HPDE6-E6E7 (cell line): Measurements from ENCODE around the gene ARHGAP22.

Experiments used
- DNase-seq: peaks from one replicate; pipeline ENCODE4 v3.0.0; 2011; ENCODE audit warnings: missing footprints; ENCODE audit errors: extremely low spot score

ARHGAP22 gene

DNA sequence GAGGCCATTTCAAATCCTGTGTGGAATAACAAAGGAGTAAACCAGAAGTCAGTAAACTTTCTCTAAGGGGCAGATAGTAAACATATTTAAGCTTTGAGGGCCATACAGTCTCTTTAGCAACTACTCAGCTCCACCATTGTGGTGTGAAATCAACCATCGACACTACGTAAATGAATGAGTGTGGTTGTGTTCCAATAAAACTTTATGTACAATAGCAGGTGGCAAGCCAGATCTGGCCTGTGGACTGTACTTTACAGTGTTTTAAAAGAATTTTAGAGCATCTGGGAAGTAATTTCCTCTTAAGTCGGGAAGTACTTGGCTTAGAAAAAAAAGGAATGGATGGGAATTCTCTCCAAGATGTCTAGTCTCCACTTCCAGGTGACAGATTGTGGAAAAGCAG lies 71.3 kb downstream of the ARHGAP22 start:
- no peak for DNase-seq

DNA sequence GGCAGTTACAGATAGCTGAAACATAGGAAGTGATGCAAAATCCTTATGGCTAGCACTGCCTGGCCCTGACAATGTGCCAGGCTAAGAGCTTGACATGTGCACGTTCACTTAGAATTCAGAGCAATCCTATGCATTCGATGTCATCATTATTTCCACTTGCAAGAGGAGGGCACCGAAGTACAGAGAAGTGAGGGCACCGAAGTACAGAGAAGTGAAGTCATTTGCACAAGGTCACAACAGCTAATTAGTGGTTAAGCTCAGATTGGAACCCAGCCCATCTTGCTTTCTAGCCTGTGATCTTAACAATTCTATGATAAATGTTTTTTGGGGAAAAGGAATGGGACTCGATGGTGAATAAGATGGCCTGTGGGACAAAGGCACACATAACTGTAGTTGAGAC lies 73.4 kb downstream of the ARHGAP22 start:
- DNase-seq, result no peak

DNA sequence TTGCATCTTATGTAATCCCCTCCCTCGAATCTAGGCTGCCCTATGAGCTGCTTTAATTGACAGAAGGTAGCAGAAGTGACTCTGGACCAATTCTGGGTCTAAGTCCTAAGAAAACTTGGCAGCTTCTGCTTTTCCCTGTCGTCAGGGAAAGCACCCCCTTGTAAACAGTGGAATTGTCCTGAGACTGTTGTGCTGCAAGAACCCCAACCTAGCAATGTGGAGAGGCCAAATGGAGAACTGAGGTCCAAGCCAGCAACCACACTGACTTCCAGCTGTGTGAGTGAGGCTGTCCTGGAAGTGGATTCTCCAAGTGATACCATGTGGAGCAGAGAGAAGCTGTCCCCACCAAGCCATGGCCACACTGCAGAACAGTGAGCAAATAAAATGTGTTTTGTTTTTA lies 75.5 kb downstream of the ARHGAP22 start:
- no peak for DNase-seq

DNA sequence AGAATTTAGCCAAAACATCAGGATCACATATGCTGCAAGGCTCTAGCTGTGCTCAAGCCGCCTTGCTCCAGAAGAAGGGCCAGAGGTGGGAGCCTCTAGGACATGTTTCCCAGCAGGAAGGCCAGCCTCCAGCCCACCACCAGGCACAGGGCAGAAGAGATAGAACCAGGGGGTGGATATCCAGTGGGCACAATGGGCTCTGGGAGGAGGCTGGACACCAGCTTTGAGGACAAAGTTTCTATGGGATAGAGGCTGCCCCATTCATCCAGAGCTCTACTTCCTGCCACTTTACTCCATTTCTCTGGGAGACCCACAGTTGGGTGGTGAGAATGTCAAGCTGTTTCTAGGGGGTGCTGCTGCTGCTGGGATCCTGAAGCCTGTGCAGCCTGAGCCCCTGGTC lies 77.1 kb downstream of the ARHGAP22 start:
- no peak for DNase-seq

DNA sequence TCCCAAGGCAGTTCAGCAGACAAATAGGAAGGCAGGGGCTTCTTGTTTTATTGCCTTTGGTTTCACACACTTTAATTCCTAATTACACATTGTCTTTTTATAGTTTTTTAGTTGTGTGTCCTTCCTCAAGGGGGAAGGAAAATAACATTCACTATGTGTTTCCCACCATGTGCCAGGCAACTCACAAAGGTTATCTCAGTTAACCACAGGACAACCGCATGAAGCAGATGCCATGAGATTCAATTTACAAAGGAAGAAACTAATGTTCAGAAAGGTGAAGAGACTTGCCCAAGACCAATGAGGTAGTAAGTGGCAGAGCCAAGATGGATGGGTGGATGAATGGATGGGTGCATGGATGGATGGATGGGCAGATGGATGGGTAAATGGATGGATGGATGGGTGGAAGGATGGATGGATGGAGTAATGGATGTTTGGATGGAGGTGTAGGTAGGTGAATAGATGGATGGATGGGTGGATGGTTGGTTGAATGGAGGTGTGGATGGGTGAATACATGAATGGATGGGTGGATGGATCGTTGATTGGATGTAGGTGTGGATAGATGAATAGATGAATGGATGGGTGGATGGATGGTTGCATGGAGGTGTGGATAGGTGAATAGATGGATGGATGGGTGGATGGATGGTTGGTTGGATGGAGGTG lies 77.9 kb downstream of the ARHGAP22 start:
- DNase-seq, result no peak

DNA sequence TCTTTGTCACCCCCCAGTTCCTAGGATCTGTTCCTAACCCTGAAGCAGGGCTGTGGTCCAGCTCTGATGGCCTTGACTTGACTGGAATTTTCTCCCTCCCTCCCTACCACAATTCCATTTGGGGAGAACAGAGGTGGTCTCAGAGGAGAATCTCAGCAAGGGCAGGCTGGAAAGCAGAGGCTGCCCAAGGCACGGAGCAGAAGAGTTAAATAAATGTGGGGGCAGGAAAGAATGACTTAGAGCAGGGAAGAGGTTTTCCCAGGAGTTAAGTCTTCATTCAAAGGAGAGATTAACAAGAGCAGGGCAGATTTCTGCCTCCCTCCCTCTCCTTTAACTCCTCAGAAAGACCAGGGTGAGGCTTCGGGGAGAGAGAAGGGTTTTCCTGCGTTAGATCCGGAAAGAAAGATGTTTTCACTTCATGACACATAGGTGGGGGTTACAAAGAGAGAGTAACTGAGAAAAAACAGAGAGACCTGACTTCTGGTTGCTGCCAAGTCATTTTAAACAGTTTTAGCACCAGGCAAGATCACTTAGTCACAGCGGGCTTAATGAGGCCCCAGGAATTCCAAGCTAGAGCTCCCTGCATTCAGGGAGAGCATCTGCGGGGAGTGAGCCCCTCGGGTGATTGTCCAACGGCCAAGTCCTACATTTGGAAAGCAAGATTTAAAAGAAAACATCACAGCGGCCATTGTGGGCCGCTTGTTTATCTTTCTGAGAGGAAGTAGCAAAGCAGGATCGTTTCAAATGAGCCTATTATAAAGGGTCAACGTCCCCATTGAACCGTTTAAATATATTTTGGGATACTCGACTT lies 78.7 kb downstream of the ARHGAP22 start:
- no peak for DNase-seq

DNA sequence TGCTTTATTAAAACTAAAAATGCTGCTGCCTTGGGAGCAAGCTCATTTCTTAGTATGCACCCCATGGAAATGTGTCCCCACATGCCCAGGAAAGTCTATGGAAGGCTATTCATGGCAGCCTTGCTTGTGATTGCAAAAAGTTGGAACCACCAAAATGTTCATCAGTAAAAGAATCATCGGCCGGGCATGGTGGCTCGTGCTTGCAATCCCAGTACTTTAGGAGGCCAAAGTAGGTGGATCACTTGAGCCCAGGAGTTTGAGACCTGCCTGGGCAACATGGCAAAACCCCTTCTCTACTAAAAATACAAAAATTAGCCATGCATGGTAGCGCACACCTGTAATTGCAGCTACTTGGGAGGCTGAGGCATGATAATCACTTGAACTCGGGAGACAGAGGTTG lies 79.8 kb downstream of the ARHGAP22 start:
- no peak for DNase-seq

DNA sequence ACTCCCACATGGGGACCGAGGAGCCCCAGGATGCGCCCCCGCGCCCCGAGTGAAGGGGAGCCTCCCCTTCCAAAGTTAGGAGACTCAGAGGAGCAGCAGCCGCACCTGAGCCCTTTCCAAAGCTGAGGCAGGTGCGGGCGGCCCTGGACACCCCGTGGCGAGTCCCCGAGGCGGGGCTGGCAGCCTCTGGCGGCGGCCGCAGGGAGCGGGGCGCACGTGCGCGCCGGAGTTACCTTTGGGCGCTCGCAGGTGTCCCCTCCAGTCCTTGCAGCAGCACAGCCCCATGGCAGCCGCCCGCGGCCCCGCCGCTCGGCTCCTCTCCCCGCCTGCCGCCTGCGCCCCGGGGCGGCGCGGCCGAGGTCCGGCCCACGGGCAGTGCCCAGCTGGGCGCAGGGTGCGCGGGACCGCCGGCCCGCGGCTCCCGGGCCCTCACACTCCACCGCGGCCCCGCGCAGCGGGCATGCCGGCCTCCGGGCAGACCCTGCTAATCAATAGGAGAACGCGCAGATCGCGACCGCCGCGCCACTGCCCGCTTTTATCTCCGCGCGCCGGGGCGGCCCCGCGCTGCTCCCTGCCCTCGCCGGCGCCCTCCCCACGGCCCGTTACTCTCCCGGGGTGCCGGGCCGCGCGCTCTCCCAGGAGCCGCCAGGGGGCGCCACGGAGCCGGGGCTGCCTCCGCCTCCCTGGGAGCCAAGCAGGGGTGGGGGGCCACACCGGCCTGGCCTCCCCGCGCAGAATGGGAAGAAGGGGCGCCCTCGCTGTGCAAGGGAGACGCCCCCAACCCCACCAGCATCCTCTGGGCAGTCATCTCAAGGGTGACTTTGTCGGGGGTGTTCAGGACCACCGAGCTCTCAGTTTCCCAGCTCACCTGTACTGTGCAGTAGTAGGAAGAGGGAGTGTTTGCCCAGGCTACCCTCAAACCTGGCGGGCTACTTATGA lies 80.8 kb downstream of the ARHGAP22 start:
- DNase-seq, result no peak

DNA sequence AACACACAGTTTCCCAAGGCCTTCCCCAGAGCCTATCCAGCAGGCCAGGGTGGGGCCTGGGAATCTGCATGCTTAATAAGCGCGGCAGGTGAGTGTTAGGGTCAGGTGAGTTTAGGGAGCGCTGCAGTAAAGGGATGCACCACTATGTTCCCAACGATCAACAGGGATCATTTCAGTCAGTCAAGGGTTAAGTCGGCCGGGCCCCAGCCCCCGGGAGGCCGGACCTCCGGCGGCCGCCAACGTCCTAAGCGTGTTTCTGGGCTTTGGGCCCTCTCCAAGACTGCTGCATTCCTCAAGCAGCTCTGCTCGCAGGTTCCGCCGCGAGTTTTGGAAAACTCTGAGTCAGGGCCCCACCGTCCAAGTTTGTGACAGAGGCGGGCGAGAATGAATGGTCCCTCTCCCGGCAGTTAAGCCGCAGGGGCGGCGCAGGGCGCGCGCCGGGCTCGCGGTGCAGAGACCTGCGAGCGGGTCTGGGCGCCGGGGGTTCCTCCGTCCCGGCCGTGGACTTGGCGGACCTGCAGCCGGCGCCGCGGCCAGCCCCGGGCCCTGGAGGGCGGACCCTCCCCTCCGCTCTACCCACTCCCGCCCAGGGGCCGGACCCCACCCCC lies 81.6 kb downstream of the ARHGAP22 start:
- no peak for DNase-seq

DNA sequence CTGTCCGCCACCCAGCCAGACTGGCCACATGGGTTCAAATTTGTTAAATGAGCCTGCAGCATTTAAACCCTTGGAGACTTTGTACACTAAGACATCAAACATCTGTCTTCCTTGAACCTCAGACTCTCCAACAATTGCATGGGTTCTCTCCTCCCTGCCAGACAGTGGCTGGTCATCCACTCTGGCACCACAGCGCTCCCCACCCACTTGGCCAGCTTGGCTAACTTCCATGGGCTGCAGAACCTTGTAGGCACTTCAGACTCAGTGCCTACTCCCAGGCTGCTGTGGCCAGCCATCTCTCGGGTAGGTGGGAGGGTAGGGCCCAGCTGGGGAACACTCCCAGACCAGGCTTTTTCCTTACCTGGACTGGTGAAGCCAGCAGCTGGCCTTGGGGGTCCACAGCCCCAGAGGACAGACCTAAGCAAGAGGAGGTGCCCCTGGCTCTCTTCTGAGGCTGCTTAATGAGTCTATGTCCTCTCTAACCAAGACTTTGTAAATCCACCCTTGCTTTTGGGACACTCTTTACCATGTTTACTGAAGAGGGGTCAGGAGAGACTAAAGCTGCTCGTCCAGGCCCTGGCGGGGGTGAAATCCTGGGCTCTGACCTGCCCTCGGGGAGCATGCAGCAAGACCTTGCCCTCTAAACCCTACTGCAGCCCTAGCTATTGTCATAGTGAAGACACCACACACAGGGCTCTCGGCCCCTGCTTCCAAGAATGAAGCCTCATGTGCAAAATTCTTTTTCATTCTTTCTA lies 82.7 kb downstream of the ARHGAP22 start:
- no peak for DNase-seq

DNA sequence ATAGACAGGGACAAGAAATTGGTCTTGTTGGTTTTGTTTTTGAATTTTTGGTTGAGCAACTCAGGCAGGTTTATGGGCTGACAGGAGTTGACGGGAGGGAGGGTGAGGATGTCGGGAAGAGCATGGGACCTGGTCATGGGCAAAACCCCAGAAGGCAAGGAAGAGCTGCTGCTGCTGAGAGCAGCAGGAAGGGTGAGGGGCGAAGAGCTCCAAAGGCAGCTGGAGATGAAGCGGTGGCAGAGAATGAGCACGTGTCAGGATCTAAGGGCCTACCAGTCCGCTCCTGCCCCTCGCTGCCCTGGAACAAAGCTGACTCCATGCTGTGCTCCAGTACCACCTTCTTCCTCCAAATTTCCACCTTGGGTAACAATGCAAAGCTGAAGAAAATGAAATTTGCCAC lies 84.3 kb downstream of the ARHGAP22 start:
- no peak for DNase-seq

DNA sequence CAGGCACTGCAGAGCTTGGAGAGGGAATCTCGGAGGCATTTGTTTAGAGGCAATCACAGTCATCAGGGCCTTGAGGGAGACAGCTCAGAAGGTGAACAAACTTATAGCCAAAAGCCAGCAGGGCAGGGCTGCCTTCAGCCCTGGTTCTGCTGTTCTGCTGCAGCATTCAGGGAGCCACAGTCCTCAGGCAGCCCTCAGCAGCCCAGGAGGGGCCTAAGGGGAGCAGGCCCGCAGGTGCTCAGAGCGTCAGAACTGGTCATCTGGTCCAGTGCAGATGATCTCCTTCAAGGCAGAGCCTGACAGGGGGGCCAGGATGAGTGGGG lies 84.7 kb downstream of the ARHGAP22 start:
- no peak for DNase-seq

DNA sequence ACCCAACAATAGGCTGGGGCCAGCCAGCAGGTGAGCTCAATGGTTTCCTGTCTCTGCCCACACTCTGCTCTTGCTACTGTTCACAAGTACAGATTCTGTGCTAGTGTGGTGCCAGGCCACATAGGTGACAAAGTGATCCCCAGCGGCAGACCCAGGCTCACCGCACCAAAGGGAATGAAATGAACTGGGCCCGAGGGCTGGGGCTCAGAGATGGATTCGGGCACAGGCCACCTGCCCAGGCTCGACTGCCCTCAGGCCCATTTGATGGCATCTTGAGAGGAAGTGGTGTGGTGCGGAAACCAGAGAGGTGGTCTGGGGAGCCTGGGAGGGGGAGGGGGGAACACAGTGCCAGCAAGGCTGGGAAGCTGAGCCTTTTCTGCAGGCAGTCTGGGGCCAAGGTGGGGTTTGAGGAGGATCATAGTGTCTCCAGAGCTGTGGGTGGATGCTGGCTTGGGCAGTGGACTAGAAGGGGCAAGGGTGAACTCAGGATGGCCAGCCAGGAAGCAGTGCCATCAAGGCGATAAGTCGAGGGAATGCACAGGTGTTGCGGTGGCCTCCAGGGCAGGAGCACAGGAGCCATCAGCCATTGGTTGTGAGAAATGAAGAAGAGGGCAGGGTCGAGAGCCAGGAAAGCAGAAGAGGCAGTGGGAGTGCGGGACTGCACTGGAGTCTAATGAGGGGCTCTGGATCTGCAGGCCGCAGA lies 85.2 kb downstream of the ARHGAP22 start:
- no peak for DNase-seq

DNA sequence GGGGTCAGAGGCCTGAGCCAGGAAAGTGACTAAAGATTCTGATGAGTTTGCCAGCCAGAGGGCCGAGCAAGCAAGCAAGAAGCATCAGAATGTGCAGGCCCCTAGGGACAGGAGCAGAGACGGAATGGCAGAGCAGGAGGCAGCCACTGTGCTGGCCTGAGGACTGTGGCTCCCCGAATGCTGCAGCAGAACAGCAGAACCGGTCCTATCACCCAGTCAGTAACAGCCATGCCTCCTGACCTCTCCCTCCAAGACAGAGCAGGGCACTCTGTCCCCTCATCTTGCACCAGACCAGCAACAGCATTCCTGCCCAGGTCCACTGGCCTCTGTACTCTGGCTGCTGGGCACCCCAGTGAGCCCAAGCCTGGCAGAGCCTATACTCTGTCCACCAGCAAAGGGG lies 85.9 kb downstream of the ARHGAP22 start:
- DNase-seq, result no peak

DNA sequence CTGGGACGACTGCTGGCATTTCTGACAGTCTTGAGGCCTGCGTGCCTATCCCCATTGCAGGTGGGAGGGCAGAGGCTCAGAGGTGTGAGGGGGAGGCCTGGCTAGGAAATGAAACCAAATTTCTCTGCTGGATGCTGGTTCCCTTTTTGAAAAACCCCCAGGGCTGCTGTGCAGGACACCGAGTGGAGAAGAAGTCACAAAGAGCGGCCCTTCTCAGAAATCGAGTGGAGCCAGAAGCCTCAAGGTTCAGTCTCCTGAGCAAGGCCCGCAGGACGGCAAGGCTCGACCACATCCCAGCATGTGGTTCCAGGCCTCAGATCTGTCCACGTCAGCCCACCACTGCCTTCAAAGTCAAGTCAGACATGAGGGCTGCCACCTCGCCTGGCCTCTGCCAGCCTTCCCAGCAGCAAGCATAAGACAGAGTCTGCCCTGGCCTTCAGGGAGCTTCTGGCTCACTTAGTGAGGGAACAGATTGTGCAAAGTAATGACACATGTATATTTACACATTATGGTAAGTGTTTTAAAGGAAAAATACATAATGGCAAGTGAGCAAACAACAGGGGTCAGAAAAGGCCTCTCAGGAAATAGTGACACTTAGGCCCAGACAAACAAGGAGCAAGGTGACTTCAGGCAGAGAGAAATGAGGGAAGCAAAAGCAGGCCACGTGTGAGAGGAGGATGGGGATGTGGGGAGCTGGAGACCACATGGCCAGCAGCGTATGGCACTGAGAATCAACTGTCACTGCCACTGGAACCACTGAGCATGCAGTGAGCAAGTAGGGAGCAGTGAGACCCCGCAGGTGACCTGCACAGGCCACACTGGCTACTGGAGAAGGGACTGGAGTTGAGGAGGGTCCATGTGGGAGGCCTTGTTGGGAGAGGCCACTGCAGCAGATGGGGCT lies 86.7 kb downstream of the ARHGAP22 start:
- no peak for DNase-seq

DNA sequence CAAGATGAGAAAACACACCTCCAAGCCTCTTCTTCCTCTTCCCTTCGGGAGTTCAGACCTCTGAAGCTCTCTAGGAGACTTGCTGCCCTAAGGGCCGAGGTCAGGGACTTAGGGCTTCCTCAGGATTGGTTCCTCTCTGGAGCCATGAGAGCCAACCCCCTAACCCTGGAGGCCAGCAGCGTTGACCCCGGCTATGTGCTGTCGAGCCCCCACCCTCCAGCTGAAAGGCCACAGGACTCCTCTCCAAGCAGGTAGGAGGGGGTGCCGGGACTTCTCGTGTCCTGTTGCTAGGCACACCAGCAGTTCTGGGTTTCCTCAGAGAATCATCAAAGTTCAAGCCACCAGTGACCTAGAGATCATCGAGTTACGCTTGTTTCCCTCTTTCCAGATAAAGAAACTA lies 87.4 kb downstream of the ARHGAP22 start:
- DNase-seq, result no peak

DNA sequence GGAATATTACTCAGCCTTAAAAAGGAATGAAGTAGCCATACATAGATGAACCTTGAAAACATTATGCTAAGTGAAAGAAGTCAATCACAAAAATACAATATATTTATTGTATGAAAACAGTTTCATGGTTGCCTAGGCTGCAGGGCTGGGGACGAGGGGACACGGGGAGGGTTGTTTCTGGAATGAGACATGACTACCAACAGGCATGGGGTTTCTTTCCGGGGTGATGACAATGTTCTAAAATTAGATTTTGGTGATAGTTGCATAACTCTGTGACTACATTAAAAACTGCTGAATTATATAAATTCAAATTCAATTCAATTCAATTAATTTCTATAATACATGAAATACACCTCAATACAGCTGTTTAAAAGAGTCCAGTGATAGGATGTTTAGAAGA lies 88.0 kb downstream of the ARHGAP22 start:
- DNase-seq, result no peak

DNA sequence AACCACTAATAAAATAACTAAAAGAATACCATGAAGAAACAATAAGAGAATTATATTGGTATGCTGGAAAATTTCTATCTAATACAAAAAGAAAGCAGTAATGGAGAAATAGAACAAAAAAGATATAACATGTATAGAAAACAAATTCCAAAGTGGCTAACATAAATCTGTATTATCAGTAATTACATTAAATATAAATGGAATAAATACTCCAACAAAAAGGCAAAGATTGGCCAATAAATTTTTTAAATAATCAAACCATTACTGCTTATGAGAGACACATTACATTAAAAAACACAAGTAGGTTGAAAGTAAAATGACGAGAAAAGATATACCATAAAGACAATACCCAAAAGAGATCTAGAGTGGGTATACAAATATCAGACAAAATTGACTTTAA lies 90.0 kb downstream of the ARHGAP22 start:
- no peak for DNase-seq

DNA sequence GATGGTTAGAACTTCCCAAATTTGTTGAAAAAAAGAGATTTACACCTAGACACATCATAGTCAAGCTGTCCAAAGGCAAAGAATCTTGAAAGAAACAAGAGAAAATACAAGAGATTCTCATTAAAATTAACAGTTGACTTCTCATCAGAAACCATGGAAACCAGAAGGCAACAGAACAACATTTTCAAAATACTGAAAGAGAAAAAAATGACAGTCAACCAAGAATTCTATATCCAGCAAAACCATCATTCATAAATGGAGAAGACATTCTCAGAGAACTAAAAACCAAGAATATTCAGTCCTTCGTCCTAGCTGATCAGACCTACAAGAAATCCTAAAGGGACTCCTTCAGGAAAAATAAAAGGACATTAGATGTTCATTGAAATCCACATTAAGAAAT lies 90.6 kb downstream of the ARHGAP22 start:
- DNase-seq, result no peak

DNA sequence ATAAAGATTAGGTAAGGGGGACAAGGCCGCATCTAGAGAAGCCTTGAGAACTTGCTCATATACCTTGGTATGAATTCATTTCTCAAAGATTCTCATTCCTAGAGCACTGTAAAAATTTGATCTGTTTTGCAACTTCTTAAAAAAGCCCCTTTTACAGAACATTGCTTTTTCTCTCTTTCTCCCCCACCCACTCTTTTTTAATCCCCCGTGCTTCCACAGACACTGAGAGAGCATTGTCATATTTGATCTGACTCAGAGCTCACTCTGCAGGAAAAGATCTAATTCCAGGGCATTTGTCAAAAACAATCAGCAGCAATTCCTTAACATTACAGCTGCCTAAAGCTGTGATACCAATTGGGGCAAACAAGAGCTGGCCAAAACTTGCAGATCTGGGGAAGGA lies 92.0 kb downstream of the ARHGAP22 start:
- no peak for DNase-seq
